Head of caudate nucleus (tissue), 42 donors: ENCODE data around the gene NME1.
"Not testable (repeated sequence)": the region's sequence is repeated elsewhere in the genome, so short reads cannot be mapped to it uniquely, and the experiment has no call there.

ENCODE experiments used
- DNase-seq, 42 donors: peaks; one replicate each; pipeline versions ENCODE4 v3.0.0 to v3.0.0-alpha.2; 2020 to 2021; ENCODE audit warnings: mixed read lengths in 7 of 42
- intact Hi-C: fragments of 100-400 bp; cut with DNase I; formaldehyde crosslinking; loops from one replicate; pipeline ENCODE4 v1.15.0; 2022

Gene NME1

GRCh38 chr17:51172030-51172429 is 18.7 kb downstream of the NME1 start:
- peak in 1 of 42 donors; percentile 13 for DNase-seq
- intact Hi-C loops, result not testable (repeated sequence)

GRCh38 chr17:51180486-51180885 is 27.1 kb downstream of the NME1 start:
- intact Hi-C loops, result no loop called here
- no peak for DNase-seq

- no peak for DNase-seq
- intact Hi-C loops, result no loop called here
Measured at GRCh38 chr17:51184124-51184523, 30.8 kb downstream of the NME1 start.

GRCh38 chr17:51185763-51186332 is 32.5 kb downstream of the NME1 start:
- intact Hi-C loops, result no loop called here
- DNase-seq, result peak; percentile 29 to 92 (median 66)

- no peak for DNase-seq
- intact Hi-C loops, result no loop called here
Measured at GRCh38 chr17:51188271-51188833, 35.0 kb downstream of the NME1 start.

- no peak for DNase-seq
- intact Hi-C loops, result no loop called here
Measured at GRCh38 chr17:51189162-51189561, 35.8 kb downstream of the NME1 start.

- intact Hi-C loops, result no loop called here
- no peak for DNase-seq
Measured at GRCh38 chr17:51189628-51190027, 36.3 kb downstream of the NME1 start.

- no peak for DNase-seq
- intact Hi-C loops, result no loop called here
Measured at GRCh38 chr17:51191895-51192294, 38.5 kb downstream of the NME1 start.

GRCh38 chr17:51197754-51198153 is 44.4 kb downstream of the NME1 start:
- no peak for DNase-seq
- intact Hi-C loops, result no loop called here

- intact Hi-C loops, result no loop called here
Measured at GRCh38 chr17:51200295-51200694, 46.9 kb downstream of the NME1 start.

GRCh38 chr17:51200846-51201245 is 47.5 kb downstream of the NME1 start:
- no peak for DNase-seq
- intact Hi-C loops, result no loop called here

More at GRCh38 chr17:51200295-51200694, 46.9 kb downstream of the NME1 start:
- no peak for DNase-seq

GRCh38 chr17:51203838-51204237 is 50.5 kb downstream of the NME1 start:
- DNase-seq, result no peak
- intact Hi-C loops, result no loop called here
